ENCODE data around the gene SCRN1.

SCRN1 gene

DNA sequence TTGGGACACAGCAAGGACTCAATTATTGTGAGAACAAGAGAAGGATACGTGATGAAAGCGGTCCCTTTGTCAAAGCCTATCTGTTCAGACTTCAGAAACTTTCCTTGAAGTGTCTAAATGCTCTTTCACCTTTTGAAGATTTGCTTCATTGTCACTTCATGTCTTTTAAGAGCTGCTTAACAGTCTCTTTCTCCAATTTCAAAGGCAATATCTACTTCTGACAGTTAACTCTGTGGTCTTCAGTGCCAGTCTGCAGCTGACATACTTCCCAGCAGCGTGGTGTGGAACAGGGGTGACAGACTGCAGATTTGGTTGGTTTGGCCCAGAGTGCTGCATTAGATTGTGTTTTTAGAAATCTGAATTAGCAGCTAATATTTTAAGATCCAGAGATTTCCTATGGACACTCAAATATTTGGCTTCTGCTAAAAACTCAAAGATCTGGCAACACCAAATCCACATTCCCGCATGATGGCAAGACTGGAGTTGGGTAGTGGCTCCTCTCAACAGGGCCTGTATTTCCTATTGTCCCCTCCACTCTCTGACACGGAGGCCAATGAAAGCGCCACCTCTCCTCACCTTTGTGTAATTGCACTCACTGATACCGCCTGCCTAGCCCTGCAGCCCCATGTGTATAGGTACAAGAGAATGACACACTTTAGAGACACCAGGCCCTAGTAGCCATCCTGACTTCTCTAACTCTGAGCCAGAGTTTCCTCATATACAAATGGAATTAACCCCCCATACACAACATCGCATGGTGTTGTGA is 11.5 kb downstream of the SCRN1 start:
- Histone ChIP-seq H3K4me2 (no peak overlapping the region), H3K27ac (no peak overlapping the region), H3K4me1 (no peaks in the 10 kb centered on the region), H4K20me1 (no peaks in the 10 kb centered on the region), H3K36me3 (no peaks in the 10 kb centered on the region), H3K27me3 (no peaks in the 10 kb centered on the region), H3K9ac (no peak overlapping the region), H3K9me3 (replicated peaks in 1 of 11) (no peaks in the 10 kb centered on the region), H3K4me3 (no peak overlapping the region)
- no peak for TF ChIP-seq Cebpa-rat (IDR thresholded peaks at IDR 0.05)

DNA sequence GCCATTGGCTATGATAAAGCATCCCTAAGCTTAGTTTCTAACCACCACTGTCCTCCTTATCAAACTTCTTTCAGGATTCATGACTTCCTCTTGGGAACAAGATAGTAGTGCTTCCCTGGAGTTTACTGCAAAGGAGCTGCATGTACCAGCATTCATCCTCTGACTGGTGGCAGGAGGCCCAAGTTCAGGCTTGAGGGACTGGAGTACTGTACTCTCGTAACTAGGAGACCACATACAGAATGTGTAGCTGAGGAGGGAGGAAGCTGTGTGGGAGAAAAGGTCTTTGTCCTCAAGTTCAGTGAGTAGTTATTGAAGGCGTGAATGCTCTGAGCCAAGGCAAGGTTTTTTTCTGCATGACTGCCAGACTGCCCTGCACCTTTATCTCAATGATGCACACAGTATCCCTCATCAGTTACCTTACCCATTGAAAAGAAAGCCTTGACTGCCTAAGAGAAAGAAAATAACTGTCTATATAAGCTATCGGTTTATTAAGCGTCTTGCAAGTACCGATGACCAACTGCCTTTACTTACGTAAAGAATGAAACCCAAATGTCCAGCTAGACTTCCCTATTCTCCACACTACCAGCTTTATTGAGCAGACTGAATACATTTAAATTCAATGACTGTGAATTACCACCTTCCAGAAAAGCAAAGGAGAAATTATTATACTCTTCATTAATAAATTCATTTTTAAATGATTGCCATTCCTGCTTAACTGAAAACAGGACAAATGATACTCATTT is 12.8 kb downstream of the SCRN1 start:
- no peaks in the 10 kb centered on the region for H4K20me1 ChIP-seq
- no peak overlapping the region for H3K4me3 ChIP-seq
- H3K9ac ChIP-seq, result no peak overlapping the region
- no peak overlapping the region for H3K4me2 ChIP-seq
- H3K4me1 ChIP-seq, result no peaks in the 10 kb centered on the region
- H3K9me3 ChIP-seq (replicated peaks in 1 of 11), result no peaks in the 10 kb centered on the region
- H3K27me3 ChIP-seq, result no peaks in the 10 kb centered on the region
- no peak overlapping the region for H3K27ac ChIP-seq
- H3K36me3 ChIP-seq, result no peaks in the 10 kb centered on the region
- no peak for TF ChIP-seq Cebpa-rat (IDR thresholded peaks at IDR 0.05)

DNA sequence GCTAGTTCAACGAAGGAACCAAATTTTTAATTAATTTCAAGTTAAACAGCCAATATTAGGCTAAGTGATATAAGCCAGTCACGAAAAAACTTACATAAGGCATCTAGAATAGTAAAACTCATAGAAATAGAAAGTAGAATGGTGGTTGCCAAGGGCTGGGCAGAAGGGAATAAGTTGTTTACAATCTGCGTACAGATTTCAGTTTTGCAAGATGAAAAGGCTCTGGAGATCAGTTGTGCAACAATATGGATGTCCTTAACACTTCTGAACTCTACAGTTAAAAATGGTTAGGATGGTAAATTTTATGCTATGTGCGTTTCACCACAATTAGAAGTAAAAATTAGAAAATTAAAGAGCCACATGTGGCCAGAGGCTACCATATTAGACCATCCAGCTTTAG is 13.3 kb downstream of the SCRN1 start:
- Histone ChIP-seq H3K4me2 (no peak overlapping the region), H3K4me3 (no peak overlapping the region), H3K9ac (no peak overlapping the region), H3K27ac (no peak overlapping the region), H3K4me1 (no peaks in the 10 kb centered on the region), H3K9me3 (replicated peaks in 1 of 11) (no peaks in the 10 kb centered on the region), H4K20me1 (no peaks in the 10 kb centered on the region), H3K36me3 (no peaks in the 10 kb centered on the region), H3K27me3 (no peaks in the 10 kb centered on the region)
- no peak for TF ChIP-seq Cebpa-rat (IDR thresholded peaks at IDR 0.05)

DNA sequence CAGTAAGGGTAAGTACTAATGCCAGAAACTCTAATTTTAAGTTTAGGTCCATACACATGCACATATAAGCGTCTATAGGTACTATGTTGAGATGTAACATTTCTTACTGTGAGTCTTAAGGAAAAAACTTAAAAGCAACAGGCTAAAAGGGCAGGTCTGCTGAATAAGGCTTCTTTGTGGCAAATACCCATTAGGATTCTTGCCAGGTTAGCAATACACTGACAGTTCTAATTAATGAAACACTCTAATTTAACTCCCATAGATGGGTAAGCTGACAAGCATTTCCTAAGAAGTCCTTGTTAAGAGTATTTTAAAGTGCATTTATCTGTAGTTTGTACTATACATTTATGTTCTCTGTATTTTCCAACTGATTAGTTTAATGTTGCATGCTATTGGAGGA is 14.0 kb downstream of the SCRN1 start:
- Histone ChIP-seq H3K9ac (no peak overlapping the region), H3K4me1 (no peaks in the 10 kb centered on the region), H3K4me2 (no peak overlapping the region), H4K20me1 (no peaks in the 10 kb centered on the region), H3K27ac (no peak overlapping the region), H3K9me3 (replicated peaks in 1 of 11) (no peaks in the 10 kb centered on the region), H3K36me3 (no peaks in the 10 kb centered on the region), H3K27me3 (no peaks in the 10 kb centered on the region), H3K4me3 (no peak overlapping the region)
- no peak for TF ChIP-seq Cebpa-rat (IDR thresholded peaks at IDR 0.05)

DNA sequence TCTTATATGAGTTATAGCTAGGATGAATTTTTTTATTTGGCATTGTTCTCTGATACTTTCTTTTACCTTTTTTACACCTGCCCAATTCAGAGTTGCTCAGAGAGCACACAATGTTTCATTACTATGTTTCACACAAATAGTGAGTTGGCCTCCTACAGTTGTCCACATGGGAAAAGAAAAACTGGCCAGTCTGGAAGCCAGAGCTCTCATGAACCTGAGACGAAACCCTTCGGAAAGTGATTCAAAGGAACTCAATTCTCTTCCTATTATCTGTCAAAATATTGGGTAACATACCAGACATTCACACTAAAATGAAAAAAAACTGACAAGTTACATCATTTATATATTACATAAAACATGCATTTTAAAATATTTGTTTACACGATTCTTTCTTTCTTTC is 15.3 kb downstream of the SCRN1 start:
- Histone ChIP-seq H3K27me3 (no peaks in the 10 kb centered on the region), H3K4me1 (no peaks in the 10 kb centered on the region), H3K36me3 (no peaks in the 10 kb centered on the region), H3K4me2 (no peak overlapping the region), H3K9me3 (replicated peaks in 1 of 11) (no peaks in the 10 kb centered on the region), H3K9ac (no peak overlapping the region), H4K20me1 (no peaks in the 10 kb centered on the region), H3K27ac (no peak overlapping the region), H3K4me3 (no peak overlapping the region)
- TF ChIP-seq Cebpa-rat (IDR thresholded peaks at IDR 0.05), result no peak

DNA sequence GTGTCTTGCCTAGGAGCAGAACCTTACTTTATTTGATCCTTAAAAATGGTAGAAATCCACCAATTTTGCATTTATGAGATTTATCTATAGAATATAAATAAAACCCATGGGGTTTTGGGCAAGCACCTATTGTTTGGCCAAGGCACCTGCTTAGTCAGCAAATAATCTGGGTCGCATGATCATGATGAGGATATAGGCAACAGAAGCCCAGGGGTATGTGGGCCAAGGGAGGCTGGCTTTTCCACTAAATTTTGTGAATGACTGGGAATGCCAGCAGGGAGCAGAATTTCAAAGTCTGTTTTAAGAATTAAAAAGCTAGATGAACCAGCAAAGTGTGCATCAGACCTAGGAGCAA is 17.3 kb downstream of the SCRN1 start:
- H3K27ac ChIP-seq, result no peak overlapping the region
- H3K9ac ChIP-seq, result no peak overlapping the region
- no peak for TF ChIP-seq Cebpa-rat (IDR thresholded peaks at IDR 0.05)
- peaks cover 0 to 5% (median 0%) of the 10 kb centered on the region in 11 experiments; a peak in 1 of 22 replicates for H3K9me3 ChIP-seq (replicated peaks in 1 of 11)
- H3K4me3 ChIP-seq, result no peak overlapping the region
- H3K4me2 ChIP-seq, result no peak overlapping the region
- no peaks in the 10 kb centered on the region for H3K36me3 ChIP-seq
- H3K4me1 ChIP-seq, result no peaks in the 10 kb centered on the region
- H3K27me3 ChIP-seq, result no peaks in the 10 kb centered on the region
- H4K20me1 ChIP-seq, result no peaks in the 10 kb centered on the region

DNA sequence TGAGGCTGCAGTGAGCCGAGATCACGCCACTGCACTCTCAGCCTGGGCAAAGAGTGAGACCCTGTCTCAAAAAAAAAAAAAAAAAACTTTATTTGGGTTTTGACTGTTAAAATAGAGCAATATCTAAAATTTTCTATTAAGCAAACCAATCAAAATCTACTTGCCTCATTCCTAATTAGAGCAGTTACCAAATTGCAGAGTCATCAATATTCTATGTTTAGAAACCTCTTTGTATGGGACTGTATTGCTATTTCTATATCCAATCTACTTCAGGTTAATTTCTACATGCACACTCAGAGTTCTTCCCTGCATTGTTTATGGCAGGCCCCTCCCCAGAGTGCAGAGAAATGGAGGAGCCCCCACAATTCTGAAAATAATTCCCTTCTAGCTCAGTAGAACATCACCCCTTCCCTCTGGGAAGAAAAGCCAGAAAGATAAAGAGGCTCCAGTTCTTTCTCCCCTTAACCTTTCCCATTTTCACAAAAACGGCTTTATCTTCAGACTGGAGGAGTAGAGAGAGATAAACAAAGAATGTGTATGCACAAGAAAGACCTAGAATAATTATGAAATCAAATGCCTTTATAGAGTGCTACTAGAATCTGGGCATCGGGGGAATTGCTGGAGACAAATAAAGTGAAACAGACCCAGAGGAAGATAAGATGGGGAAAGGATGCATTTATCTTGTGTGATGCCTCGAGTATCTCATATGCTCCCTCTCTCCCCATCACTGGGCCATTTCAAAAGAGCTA is 17.9 kb downstream of the SCRN1 start:
- Histone ChIP-seq H3K4me2 (no peak overlapping the region), H3K9ac (no peak overlapping the region), H3K9me3 (replicated peaks in 1 of 11) (peaks cover 0 to 6% (median 0%) of the 10 kb centered on the region in 11 experiments; a peak in 1 of 22 replicates), H3K27ac (no peak overlapping the region), H3K36me3 (no peaks in the 10 kb centered on the region), H3K4me1 (no peaks in the 10 kb centered on the region), H4K20me1 (no peaks in the 10 kb centered on the region), H3K27me3 (no peaks in the 10 kb centered on the region), H3K4me3 (no peak overlapping the region)
- TF ChIP-seq Cebpa-rat (IDR thresholded peaks at IDR 0.05), result no peak

DNA sequence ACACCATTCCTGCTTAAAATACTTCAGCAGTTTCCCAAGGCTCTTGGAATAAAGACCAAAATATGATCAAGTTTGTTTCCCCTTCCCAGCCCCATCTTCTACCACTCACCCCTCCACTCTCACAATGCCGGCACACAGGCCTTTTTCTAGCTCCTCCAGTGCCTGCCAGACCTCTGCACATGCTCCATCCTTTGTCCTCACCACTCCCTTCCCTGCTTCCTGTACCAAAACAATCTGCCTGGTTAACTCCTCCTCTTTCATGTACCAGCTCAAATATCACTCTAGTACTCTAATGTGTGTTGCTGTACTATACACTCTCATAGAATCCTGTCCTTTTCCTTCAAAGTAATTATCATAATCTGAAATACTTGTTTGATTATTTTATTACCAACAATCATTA is 19.4 kb downstream of the SCRN1 start:
- Histone ChIP-seq H4K20me1 (no peaks in the 10 kb centered on the region), H3K4me3 (no peak overlapping the region)
- no peak for TF ChIP-seq Cebpa-rat (IDR thresholded peaks at IDR 0.05)

DNA sequence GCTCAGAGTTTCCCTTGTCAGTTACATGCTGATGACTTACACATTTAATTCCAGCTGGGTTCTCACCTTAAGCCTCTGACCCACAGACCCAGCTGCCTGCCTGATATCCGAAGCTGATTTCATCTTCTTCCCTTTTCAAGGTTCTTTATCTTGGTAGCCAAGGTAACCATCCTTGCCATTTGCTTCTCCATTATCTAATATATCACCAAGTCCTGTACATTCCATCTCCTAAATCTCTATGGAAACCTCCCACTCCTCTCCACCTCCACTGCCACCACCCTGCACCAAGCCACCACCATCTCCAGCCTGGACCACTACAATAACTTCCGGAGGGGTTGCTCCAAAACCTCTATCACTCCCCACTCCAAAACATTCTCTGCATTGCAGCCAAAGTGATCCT is 19.9 kb downstream of the SCRN1 start:
- Histone ChIP-seq H3K9ac (no peak overlapping the region), H3K27ac (no peak overlapping the region), H3K4me2 (no peak overlapping the region), H3K9me3 (replicated peaks in 1 of 11) (peaks cover 0 to 6% (median 0%) of the 10 kb centered on the region in 11 experiments; a peak in 1 of 22 replicates), H4K20me1 (no peaks in the 10 kb centered on the region), H3K36me3 (no peaks in the 10 kb centered on the region), H3K4me1 (no peaks in the 10 kb centered on the region), H3K27me3 (no peaks in the 10 kb centered on the region), H3K4me3 (no peak overlapping the region)
- TF ChIP-seq Cebpa-rat (IDR thresholded peaks at IDR 0.05), result no peak

More for the DNA sequence above, 19.4 kb downstream of the SCRN1 start:
- no peaks in the 10 kb centered on the region for H3K27me3 ChIP-seq
- H3K4me1 ChIP-seq, result no peaks in the 10 kb centered on the region
- H3K27ac ChIP-seq, result no peak overlapping the region
- H3K4me2 ChIP-seq, result no peak overlapping the region
- no peaks in the 10 kb centered on the region for H3K36me3 ChIP-seq
- H3K9ac ChIP-seq, result no peak overlapping the region
- peaks cover 0 to 6% (median 0%) of the 10 kb centered on the region in 11 experiments; a peak in 1 of 22 replicates for H3K9me3 ChIP-seq (replicated peaks in 1 of 11)
